Stomach (tissue), 4 donors: Measurements from ENCODE around the gene CDC14B.

ENCODE experiments used
- CTCF ChIP-seq, 7 experiments: fragments of 450-650 bp in 4 of 7; fragments of 200-600 bp in 3 of 7; sonication (generic) in 3 of 7; IDR thresholded peaks; one replicate each; pipeline ENCODE4 v1.5.1; 2016 to 2019; ENCODE audit warnings: antibody characterized with exemption in 7 of 7, control low read depth in 2 of 7, mild to moderate bottlenecking in 1 of 7
- EP300 ChIP-seq: sonication (generic); formaldehyde crosslinking; IDR thresholded peaks from one replicate; pipeline ENCODE4 v1.6.1; 2017; ENCODE audit warnings: antibody characterized with exemption
- POLR2A ChIP-seq, 4 donors: fragments of 450-650 bp; IDR thresholded peaks; one replicate each; pipeline ENCODE4 v1.6.1; 2016; ENCODE audit warnings: antibody characterized with exemption in 4 of 4, control low read depth in 2 of 4, mild to moderate bottlenecking in 1 of 4, moderate library complexity in 1 of 4
- POLR2AphosphoS5 ChIP-seq, 3 donors: sonication (generic); formaldehyde crosslinking; IDR thresholded peaks; one replicate each; pipeline ENCODE4 v1.6.1; 2016; ENCODE audit warnings: antibody characterized with exemption in 3 of 3

- no peak for TF ChIP-seq CTCF (IDR thresholded peaks at IDR 0.05)
- TF ChIP-seq POLR2A (IDR thresholded peaks at IDR 0.05) = no peak
- TF ChIP-seq EP300 = no peak
- no peak for TF ChIP-seq POLR2AphosphoS5 (IDR thresholded peaks at IDR 0.05)
These were observed 64.7 kb downstream of the CDC14B start for GRCh38 chr9:96554801-96555566.
